ENCODE results near the gene NCKAP5L.

GRCh38 chr12:49874142-49874897 lies 46.1 kb upstream of the NCKAP5L start:
- TF ChIP-seq CTCF (IDR thresholded peaks at IDR 0.05), result no peak
- TF ChIP-seq POLR2A (IDR thresholded peaks at IDR 0.05), result no peak

Data from body of pancreas (tissue), 4 donors.